ENCODE data around the gene SMOC1.

SMOC1 gene

GRCh38 chr14:69879175-69880043 lies at the start of gene SMOC1:
Gene SMOC1, plus strand, starts transcription at chr14:69879416. Its CDS starts 263 bp downstream, at chr14:69879679.
- DNase-seq, result peak; percentile 89

GRCh38 chr14:69838881-69839416 lies 40.3 kb upstream of the SMOC1 start:
- DNase-seq, result no peak

GRCh38 chr14:69839661-69840060 lies 39.6 kb upstream of the SMOC1 start:
- no peak for DNase-seq

GRCh38 chr14:69841656-69842055 lies 37.6 kb upstream of the SMOC1 start:
- DNase-seq, result no peak

GRCh38 chr14:69842686-69843420 lies 36.4 kb upstream of the SMOC1 start:
- peak; percentile 89 for DNase-seq

GRCh38 chr14:69844171-69844570 lies 35.0 kb upstream of the SMOC1 start:
- no peak for DNase-seq

GRCh38 chr14:69845050-69845581 lies 34.1 kb upstream of the SMOC1 start:
- no peak for DNase-seq

GRCh38 chr14:69845787-69846186 lies 33.4 kb upstream of the SMOC1 start:
- peak; percentile 36 for DNase-seq

GRCh38 chr14:69848156-69848555 lies 31.1 kb upstream of the SMOC1 start:
- no peak for DNase-seq

- no peak for DNase-seq
Measured at GRCh38 chr14:69848903-69849391, 30.3 kb upstream of the SMOC1 start.

- no peak for DNase-seq
Measured at GRCh38 chr14:69850086-69850735, 29.0 kb upstream of the SMOC1 start.

GRCh38 chr14:69850736-69851112 lies 28.5 kb upstream of the SMOC1 start:
- DNase-seq, result no peak

- DNase-seq, result no peak
Measured at GRCh38 chr14:69852531-69853321, 26.5 kb upstream of the SMOC1 start.

- DNase-seq, result no peak
Measured at GRCh38 chr14:69853774-69854173, 25.4 kb upstream of the SMOC1 start.

GRCh38 chr14:69854598-69854997 lies 24.6 kb upstream of the SMOC1 start:
- DNase-seq, result no peak

GRCh38 chr14:69855180-69855832 lies 23.9 kb upstream of the SMOC1 start:
- DNase-seq, result no peak

- DNase-seq, result no peak
Measured at GRCh38 chr14:69858801-69859200, 20.4 kb upstream of the SMOC1 start.

- DNase-seq, result no peak
Measured at GRCh38 chr14:69859591-69859990, 19.6 kb upstream of the SMOC1 start.

- DNase-seq, result no peak
Measured at GRCh38 chr14:69860221-69860620, 19.0 kb upstream of the SMOC1 start.

GRCh38 chr14:69861025-69861569 lies 18.1 kb upstream of the SMOC1 start:
- DNase-seq, result no peak

- DNase-seq, result no peak
Measured at GRCh38 chr14:69863083-69863482, 16.1 kb upstream of the SMOC1 start.
